GM20000 (cell line): ENCODE data around the gene COL4A4.

Experiments used
- DNase-seq: peaks from one replicate; pipeline ENCODE4 v3.0.0; 2012; ENCODE audit warnings: low spot score
- TF ChIP-seq, protein P1 (sequence below): IDR thresholded peaks from 2 replicates; pipeline ENCODE4 v1.5.1; 2012; ENCODE audit warnings: mild to moderate bottlenecking, control low read depth; ENCODE audit errors: extremely low read depth, missing control alignments

Gene COL4A4

DNA sequence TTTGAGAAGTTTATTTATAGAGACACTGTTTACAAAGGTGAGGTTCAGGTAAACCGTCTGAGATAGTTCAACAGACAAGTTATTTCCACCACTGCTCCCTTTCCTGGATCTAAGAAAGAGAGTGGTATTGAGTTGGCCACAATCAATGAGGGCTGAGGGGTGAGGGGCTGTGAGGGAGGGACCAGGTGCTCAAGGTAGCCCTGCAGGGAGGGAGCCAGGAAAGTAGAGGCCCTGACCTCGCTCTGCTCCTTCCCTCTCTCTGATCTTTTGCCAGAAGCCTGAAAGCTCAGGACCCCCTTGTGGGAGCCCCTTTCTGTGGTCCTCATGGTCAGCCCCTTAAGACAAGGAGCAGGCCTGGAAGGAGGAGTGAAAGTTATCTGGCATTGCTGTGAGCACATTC is 30.2 kb upstream of the COL4A4 start:
- TF ChIP-seq, protein P1, sequence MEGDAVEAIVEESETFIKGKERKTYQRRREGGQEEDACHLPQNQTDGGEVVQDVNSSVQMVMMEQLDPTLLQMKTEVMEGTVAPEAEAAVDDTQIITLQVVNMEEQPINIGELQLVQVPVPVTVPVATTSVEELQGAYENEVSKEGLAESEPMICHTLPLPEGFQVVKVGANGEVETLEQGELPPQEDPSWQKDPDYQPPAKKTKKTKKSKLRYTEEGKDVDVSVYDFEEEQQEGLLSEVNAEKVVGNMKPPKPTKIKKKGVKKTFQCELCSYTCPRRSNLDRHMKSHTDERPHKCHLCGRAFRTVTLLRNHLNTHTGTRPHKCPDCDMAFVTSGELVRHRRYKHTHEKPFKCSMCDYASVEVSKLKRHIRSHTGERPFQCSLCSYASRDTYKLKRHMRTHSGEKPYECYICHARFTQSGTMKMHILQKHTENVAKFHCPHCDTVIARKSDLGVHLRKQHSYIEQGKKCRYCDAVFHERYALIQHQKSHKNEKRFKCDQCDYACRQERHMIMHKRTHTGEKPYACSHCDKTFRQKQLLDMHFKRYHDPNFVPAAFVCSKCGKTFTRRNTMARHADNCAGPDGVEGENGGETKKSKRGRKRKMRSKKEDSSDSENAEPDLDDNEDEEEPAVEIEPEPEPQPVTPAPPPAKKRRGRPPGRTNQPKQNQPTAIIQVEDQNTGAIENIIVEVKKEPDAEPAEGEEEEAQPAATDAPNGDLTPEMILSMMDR = no peak
- no peak for DNase-seq

DNA sequence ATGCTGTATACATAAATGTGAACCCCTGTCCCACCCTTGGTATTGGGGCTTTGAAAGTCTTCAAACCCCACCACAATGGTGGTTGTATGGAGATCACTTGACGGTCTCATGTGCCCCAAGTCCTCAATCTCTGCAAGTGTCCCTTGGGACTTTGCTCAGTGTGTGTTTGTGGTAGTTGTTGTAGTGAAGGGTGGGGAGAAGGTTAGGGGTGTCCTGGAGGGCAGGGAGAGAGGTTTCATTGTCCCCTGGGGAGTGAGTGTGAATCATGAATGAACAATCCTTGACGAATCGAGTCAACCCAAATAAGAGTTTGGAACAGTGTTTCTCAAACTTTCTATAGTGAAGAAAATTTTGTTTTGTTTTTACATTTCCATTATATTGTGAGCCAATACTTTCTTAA is 28.5 kb upstream of the COL4A4 start:
- no peak for DNase-seq
- TF ChIP-seq, protein P1 = no peak

DNA sequence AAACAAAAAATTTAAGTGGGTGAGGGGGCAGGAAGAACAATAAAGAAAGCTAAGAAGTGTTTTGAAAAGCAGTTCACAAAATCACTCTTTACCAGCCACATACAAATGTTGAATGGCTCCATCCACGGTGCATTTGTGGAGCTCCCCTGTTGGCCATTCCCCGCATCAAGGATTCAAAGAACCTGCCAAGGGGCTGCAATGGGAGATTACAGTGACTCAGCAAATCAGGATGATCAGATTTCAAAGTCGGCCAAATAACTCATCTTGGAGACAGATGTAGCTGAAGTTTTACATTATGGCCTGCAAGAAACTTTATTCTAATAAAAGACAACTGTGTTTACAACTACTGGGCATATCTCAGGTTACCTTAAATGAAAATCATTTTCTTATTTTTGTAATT is 27.4 kb upstream of the COL4A4 start:
- TF ChIP-seq, protein P1 = no peak
- no peak for DNase-seq

DNA sequence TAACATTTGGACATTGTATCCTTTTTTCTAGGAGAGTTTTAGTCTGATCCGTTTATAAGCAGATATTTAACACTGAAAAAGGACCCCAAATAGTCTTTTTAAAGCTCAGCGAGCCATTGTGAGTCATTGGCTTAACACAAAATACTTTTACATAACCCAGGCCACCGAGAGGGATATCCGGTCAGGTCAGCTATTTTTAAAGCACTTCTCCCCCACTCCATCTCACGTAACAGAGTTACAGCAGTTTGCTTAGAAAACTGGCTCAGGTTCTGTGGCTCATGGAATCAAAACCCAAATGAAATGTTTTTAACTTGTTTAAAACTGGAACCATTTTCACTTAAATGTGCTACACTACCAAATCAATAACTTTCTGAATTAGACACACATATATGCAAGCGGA is 24.3 kb upstream of the COL4A4 start:
- no peak for DNase-seq

DNA sequence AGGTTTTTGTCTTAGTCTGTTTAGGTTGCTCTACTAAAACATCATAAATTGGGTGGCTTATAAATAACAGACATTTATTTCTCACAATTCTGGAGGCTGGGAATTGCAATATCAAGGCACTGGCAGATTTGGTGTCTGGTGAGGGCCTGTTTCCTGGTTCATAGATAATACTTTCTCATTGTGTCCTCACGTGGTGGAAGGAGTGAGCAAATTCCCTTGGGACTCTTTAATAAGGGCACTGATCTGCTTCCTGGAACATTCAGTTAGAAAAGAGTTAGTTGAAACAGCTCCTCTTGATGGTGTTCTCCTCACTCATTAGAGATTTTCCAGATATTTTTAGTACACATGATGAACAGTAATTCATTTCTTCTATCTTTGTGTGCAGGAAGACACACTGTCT is 22.7 kb upstream of the COL4A4 start:
- TF ChIP-seq, protein P1 = no peak
- DNase-seq = no peak

More for the DNA sequence above, 24.3 kb upstream of the COL4A4 start:
- TF ChIP-seq, protein P1 = no peak

DNA sequence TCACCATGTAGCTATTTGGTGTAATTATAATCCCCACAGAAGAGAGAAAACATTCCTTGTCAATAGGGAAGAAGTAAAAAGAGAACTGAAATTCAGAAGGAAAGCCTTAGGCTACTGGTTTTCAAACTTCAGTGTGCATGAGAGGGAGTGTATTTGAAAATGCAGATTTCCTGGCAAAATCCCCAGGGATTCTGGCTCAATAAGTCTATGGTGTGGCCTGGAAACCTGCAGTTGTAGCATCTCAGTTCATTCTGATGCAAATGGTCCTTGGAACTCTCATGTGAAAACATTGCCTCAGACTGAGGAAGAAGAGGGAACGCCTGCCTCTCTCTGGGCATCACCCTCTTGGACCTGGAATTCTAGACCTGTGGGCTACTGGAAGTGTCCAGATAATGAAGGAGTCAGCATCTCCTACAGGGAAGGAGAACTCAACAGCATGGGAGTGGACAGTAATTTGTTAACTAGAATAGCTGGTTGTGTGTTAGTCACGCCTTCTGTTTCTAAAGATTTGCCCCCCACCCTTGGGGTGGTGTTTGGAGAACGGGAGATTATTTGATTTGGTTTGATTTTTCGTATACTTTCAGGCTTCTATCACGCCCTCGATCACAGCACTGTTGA is 21.7 kb upstream of the COL4A4 start:
- DNase-seq = no peak
- TF ChIP-seq, protein P1 = no peak

DNA sequence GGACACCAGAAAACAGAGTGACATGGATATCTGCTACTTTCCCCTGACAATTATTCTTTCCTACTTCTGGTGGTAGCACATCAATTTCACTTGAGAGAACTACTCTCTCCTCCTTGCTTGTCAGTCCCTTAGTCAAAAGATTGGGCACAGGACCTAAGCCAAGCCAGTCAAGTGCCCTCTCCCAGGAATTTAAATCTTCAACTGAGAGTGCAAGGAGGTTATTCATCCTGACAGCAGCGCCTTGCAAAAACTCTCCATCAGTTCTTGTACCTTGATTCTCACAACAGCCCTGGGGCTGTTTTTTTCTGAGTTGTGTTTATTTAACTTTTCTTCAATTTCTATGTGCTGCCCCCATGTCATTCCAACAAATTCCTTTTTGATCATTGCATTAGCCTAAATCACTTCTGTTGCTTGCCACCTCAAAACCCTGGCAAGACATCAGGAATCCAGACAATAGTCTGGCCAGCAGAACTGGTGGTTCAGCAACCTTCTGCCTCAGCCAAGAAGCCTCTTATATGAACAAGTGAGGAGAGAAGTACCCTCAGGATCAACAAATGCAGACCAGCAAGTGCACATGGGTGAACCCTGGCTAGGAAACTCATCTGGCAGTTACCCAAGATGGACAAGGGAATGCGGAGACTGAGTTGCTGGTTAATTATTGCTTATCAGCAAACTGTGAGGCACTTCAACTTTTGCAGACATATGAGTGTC is 19.8 kb upstream of the COL4A4 start:
- TF ChIP-seq, protein P1 = no peak

More for the DNA sequence above, 19.8 kb upstream of the COL4A4 start:
- no peak for DNase-seq
